GM18870 (cell line): ENCODE results near the gene DOK7.
"Not testable (repeated sequence)": the region's sequence is repeated elsewhere in the genome, so short reads cannot be mapped to it uniquely, and the experiment has no call there.

Experiments used
- ATAC-seq: cut with Tn5 transposase; IDR thresholded peaks from one replicate; pipeline ENCODE4 v1.9.1; 2021; ENCODE audit warnings: moderate library complexity; ENCODE audit not compliant: unreplicated experiment

The DOK7 gene

DNA sequence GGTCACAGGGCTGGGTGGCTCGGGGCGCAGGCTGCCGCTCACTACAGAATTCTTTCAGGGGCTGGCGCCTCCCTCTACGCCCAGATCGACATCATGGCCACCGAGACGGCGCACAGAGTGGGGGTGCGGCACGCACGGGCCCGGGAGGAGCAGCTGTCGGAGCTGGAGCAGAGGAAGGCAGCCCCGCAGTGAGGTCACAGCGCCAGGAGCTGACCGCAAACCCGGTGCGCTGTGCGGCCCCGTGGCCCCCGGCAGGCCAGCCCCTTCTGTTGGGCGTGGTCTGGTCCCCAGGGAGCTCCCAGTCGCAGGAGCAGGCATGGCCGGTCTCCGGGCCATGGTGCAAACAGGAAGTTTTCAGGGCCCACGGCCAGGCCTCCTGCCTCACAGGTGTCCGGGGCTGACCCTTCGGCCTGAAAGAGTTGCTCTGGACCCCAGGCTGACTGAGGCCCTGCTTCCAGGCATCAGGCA, 37.6 kb downstream of the DOK7 start:
- ATAC-seq: no peak

DNA sequence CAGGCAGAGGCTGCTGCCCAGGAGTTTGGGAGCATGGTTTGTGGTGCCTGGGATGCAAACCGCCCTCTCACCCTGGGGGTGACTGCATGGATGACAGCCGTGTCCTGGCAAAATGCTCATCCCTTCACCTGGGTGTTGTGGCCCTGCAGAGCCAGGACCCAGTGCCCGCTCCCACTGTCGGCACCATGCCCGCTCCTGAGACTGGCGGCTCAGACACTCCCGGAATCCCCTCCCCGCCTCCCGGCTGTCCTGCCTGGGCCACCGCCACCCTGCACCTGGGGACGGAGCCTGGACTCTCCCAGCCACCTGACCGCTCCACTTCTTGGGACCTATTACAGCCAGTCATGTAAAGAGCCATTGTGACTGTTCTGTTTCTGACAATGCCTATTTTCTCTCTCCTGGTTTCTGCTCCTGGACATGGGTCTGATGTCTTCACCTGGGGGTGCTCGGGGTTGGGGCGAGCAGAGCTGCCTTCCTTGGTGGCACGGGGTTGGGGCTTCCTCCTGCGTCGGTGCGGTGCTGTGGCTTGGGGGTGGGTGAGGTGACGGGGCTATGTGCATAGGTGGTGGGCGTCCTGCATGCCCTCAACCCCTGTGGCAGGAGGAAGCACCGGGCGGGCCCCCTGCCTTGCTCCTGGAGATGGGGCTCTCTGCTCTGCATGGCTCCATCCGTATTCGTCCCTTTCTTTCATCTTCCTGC, 38.2 kb downstream of the DOK7 start:
- ATAC-seq: no peak

DNA sequence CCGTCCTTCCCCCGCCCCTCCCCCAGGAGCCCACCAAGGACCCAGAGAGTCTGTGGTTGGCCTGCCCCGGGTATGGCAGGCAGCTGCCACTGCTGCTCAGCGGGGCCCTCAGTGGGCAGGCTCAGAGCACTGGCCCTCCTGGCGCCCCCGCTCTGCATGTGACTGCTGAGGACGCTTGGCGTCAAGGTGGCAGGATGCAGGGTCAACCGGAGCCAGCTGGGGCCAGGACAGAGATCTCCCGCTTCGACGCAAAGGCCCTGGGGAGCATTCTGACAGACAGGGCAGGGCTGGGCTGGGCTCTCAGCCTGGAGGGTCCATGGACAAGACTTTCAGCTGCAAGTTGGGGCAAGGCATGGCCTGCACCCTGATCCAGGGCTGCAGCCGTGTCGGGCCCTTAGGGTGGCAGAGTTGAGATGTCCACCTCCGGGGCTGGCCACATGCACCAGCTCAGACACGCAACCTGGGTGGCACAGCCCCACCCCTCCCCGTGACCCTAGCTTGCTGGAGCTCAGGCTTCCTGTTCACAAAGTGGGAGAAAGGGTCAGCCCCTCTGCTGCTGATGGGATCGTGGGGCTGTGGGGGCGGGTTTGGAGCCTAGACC, 38.8 kb downstream of the DOK7 start:
- no peak for ATAC-seq

DNA sequence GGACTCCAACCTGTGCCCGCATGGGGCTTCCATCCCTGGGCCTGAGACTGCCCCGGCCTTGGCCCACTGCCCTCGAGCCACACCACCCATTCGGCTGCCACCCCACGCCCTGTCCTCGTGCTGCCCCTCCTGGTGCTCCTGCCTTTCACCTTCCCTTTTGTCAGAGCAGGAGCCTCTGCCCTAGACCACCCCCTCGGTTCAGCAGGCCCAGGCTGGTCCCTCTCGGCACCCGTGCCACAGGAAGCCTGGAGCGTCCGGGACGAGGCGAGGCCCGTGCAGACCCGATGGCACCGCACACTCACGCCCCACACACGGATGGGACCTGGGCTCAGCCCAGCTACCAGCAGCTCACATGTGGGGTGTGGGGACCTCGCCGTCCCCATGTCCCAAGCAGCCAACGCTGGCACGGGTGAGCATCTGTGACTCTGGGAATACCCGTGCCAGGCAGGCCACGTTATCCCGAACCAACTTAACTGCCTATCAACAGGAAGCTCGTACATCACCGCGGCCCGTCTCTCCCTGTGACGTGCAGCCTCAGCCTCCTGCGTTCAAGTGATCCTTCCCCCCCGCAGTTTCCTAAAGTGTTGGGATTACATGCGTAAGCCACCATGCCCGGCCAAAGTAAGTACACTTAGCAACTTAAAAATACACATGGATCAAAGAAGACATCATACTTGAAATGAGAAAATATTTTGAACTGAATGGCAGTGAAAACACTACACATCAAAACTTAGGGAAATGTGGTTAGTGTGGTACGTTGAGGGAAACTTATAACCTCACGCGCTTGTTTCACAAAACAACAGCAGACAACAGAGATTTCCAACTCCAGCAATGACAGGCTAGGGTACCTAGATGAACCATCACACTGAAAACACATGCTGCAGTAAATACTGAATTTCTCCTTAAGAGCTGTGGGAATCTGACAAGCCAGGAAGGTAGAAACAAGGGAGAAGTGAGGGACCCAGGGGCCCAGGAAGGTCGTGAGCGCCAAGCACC, 40.1 kb downstream of the DOK7 start:
- ATAC-seq: no peak

DNA sequence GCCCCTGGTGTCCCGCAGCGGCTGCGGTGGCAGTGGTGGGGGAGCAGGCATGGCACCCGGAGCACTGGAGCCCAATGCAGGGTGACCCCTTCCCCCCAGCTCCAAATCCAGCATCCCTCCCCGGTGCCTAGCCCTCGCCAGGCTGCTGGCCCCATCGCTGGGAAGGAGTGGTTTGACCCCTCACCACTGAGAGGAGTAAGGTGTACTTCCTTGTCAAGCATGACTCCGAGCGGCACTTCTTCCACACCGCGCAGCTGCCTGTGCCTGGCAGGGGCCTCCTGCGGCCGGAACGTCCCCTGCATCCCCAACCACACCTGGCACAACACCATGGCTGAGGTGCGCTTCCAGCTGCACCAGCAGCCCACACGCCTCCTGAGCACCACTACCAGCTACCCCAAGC, 42.1 kb downstream of the DOK7 start:
- ATAC-seq: no peak

DNA sequence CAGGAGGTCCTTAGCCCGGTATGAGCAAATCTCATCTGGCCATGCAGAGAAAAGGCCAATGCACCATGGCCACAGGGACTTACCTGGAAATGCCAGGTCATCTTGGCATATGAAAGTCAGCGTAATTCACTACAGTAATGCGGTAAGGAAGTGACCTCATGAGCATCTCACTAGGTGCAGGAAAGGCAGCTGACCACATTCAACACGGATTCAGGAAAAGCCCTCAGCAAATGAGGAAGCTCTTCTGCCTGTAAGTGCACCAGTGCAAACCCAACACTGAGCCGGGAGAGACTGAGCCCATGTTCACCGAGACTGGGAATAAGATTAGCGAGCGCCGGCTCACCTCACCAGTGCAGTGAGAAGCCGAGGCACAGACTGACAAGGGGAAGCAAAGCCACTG, 45.4 kb downstream of the DOK7 start:
- no peak for ATAC-seq

DNA sequence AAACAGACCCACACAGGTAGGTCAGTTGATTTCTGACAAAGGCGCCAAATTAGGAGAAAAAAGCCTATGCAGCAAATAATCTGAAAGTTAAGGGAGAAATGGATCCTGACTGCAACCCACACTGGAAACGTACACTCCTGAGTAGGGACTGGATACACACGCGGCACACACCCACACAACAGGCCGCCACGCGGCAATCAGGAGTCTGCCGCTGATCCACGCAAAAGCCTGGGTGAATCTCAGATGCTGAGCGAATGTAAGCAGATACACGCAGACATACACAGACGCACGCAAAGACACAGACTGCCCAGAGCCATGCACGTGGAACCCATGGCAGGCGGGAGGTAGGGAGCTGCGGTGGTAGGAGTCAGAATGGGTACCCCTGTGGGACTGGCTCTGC, 47.4 kb downstream of the DOK7 start:
- no peak for ATAC-seq

DNA sequence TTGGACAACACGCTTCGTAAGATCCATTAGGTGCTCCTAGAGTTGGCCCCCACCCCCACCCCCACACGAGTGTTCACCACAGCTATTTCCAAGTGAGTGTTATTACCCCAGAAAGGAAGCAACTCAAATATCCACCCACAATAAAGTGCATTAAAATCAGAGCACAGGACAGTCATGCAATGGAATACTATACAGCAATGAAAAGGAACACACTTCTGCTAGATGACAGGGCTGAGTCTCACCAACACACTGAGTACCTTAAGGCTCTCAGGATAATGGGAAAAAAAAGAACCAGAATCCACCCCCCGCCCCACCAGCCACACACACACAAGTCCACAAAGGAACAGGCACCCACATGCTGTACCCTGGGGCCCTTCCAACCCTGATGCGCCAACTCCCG, 48.1 kb downstream of the DOK7 start:
- ATAC-seq: no peak

DNA sequence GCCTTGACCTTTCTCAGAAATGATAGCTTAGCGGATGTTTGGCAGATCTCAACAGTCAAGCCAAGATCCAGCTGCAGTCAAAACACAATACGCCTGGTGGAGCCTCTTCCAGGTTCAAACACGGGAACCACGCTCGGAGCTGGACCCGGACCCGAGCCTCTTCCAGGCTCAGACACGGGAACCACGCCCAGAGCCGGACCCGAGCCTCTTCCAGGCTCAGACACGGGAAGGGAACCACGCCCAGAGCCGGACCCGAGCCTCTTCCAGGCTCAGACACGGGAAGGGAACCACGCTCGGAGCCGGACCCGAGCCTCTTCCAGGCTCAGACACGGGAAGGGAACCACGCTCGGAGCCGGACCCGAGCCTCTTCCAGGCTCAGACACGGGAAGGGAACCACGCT, 48.5 kb downstream of the DOK7 start:
- not testable (repeated sequence) for ATAC-seq

DNA sequence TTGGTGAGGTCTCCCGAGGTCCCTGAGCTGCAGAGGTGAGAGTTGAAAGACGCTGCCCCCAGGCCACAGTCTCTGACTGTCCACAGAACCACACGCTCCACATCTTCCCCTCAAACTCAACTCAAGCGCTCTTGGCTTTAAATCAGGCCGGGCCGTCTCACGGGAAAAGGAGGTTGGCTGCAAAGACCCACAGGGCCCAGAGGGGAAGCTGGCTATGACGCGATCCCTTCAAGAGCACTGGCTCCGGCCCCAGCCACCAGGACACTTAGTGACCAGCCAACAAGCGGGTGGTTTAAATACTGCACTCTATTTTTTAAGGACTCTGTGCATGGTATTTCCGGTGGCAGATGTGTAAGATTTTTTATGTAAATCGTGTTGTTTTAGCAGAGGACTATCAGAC, 49.2 kb downstream of the DOK7 start:
- no peak for ATAC-seq

DNA sequence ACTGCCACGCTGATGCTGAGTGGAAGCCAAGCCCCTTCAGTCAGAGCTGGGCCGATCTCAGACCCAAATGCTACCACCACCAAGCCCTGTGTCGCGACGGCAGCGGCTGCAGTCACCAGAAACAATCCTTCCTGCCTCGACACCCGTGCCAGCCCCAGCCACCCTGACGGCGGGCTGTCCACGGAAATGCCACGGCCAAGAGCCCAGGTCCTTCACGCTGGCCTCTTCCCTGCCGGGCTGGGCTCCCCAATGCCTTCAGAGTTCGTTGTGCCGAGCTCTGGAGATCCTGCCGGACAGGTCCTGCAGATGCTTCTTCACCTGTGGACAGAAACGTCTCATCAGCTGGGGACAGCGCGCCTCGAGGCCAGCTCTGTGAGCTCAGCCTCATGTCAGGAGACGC, 49.6 kb downstream of the DOK7 start:
- ATAC-seq: no peak

DNA sequence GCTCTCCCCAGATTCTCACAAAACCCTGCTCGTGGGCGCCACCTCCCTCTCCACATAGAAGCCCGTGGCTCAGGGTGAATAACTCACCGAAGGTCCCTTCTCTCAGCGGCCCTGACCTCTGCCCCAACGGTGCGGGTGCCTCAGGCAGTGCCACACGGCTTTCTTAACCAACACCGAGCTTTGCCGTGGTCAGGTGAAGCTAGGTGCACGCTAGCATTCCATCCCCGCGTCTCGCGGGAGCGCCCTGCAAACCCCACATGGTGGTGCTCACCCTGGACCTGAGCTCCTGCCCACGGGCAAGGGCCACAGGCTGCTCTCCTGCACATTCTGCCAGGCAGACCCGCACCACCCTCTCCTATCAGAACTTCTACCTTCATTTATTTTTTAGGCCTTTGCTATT, 50.7 kb downstream of the DOK7 start:
- ATAC-seq: no peak

DNA sequence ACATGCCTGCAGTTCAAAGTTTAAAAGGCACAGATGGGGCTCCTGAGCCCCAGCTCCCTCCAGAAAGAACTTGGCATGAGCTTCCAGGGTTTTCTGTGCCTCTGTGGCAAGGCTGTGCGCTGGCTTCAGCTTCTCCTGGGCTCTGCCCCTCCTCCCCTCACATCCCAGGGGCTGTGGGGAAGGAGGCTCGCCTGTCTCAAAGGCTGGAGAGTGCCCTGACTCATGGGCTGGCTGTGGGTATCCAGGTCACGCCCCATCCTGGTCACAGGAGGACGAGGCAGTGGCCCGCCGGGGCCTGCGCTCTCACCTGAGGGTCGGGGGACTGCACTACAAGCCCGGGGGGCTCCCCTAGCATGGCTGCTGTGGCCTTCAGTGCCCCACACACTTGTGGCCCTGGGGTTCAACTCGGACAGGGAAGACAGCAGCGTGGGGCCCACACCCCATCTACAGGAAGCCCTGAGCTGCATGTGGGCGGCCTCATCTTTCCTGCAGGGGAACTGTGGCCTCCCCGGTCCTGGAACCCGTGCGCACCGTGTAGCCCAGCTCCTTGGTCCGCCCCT, 51.2 kb downstream of the DOK7 start:
- no peak for ATAC-seq

DNA sequence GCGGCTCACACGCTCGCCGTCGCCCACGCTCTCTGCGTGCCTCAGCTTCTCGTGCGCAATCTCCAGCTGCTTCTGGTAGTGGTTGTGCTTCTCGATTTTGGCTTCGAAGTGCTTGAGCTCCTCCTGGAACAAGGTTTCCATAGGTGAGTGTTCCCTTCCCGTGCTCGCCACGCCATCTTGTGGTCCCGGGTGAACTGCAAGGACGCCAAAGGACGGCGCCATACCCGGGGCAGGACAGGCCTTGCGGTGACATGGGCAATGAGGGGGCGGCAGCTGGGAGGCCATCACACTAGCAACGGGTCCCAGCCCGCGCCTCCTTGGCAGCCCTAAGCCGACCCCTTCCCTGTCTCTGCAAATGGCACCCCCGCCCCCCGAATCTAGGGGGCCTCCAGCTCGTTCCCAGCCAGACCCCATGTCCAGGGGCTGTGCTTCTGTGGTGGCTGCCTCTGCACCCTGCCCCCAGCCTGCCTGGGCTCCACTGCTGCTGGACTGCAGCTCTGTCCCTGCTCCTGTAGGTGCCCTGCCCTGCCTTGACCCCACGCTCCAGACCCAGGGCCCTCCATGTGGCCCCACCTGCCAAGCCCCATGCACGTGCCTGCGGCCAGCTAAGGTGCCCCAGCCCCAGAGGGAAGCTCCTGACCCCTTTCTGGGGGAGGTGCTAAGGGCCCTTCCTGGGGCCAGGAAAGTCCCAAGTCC, 51.8 kb downstream of the DOK7 start:
- ATAC-seq: no peak

DNA sequence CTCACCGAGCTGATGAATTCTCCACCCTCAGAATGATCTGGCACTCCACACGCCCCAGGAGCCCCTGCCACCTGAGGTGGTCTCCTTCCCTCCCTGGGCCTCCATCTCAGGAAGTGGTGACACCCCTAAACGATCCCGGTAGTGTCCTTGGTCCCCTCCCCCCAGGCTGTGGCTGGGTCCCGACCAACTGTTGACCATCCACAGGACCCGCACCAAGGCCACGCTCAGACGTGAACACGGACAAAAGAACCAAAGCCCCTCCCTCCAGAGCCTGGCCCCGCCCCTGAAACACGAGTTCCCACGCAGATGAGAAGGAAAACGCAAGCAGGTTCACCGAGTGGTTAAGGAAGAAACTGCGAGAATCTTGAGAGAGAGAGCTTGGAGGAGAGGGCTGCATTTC, 52.5 kb downstream of the DOK7 start:
- no peak for ATAC-seq

DNA sequence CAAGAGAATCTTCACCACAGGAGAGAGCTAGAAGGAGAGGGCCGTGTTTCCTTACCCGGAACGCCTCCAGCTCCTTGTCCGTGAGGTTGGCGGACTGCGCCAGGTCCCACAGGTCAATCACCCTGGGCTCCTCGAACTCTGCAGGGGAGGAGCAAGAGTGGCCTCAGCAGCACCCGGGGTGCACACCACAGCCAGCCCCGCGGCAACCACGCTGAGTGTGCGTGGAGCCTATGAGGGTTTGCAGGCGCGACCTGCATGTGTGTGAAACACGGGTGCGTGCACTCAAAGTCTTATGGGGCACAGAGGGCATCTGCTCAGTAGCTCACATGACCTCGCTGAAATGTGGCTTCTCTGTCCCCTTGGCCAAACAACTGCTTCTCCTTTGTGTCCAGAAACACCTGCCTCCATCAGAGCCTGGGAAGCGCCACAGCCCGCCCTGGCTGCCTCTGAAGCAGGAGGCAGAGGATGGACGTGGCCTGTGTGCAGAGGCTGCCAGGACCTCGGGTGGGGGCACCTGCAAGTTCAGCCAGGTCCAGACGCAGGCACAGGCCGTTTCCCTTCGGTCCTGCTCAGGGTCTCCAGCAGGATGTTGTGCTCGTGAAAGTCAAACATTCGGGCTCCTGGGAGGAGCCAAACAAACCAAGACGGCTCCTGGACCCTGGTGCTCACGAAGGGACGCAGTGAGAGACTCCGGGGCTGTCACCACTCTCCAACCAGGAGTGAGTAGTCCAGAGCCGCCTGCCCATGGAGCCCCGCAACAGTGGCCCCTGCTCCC, 53.1 kb downstream of the DOK7 start:
- no peak for ATAC-seq

DNA sequence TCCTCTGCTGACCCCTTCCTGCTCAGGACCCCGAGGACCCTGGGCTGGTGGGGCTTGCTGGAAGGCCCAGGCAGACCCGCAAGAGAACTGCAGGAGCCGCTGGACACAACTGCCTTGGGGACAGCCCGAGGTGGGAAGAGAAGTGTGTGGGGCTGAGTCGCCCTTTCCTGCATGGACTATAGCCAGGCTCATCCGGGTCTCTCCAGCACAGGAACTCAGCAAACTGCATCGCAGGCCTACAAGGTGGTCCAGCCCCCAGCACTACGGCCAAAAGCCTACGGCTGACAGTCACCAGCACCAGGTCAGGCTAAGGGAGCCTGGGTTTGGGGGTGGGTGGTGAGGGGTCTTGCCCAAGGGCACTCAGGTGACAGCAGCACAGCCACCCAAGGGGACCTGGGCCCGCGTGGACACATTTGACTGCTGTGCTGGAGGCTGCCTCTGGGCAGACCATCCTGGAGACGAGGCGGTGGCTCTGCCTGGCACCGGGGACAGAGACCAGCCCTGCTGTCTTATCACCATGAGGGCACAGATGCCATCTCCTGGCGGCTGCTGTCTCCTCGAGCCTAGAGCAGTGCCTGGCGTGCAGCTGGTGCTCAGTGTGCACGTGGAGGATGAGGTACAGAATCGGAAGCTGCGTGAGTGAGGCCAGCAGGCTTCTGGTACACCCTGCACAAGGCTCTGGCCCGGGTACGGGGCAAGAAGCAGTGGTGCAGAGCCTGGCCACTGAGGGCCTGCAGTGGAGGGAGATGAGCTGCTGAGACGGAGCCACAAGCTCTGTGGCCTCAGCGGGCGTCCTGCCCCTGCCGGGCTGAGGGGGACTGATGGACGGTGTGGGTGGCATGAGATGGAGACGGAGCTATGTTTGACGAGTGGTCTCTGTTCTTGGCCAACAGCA, 54.0 kb downstream of the DOK7 start:
- ATAC-seq: no peak

DNA sequence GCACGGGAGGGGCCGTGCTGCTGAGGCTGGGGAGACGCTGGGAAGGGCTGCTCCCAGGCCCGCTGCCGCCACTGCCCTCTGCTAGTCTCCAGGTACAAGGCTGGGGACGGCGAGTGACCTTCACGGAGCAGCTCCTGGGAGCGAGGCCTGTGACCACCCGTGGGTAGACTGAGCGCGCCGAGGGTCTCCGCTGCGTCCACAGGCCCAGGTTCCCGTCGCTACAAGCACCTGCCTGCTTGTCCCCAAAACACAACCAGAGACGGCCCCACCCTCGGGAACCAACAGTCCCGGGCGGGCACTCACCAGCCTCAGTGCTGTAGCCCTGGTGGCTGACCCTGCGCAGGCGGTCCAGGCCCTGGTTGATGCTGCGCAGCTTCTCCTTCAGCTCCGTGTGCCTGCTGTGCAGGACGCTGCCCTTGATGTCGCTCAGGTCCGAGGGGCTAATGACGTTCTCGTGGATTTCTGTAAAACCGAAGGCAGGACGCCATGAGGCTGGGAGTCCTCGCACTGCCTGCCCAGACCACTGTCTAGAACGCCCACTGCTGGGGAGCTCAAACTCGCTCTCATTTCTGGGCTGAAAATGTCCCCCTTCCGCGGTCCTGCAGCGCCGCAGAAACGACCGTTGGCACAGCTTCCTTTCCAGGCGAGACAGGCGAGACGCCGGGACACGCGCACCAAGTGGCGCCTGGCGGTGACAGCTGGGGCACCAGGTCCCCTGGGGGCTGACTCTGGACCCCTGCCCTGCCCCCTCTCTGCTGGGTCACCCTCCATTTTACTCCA, 54.8 kb downstream of the DOK7 start:
- ATAC-seq: no peak
